WTC11 (cell line): Measurements from ENCODE around the gene RAB4A. TPM values are rescaled to one million over a fixed set of nuclear protein-coding genes. Genes with fewer than 3 reads are reported as not detected.

Experiments used
- ATAC-seq: fragments of 200-7000 bp; cut with Tn5 transposase; 2 replicates; pipeline ENCODE4 v1.10.0; 2021; ENCODE audit warnings: mild to moderate bottlenecking, moderate library complexity
- CTCF ChIA-PET: fragments of 300-600 bp; sonication (Branson Sonifier 250); formaldehyde crosslinking; loops from one replicate; lab custom pipeline; 2021; ENCODE audit warnings: antibody characterized with exemption; lab: Charles Lee
- POLR2A ChIA-PET: fragments of 350-600 bp; sonication (Branson Sonifier 250); formaldehyde crosslinking; loops from one replicate; lab custom pipeline; 2021; ENCODE audit warnings: antibody characterized with exemption; lab: Charles Lee
- DNase-seq: peaks from one replicate; pipeline ENCODE4 v3.0.0; 2021; ENCODE audit warnings: low spot score
- H3K27ac Mint-ChIP-seq: 2 replicates; pipeline ENCODE4 v1.8.0; 2021; ENCODE audit warnings: mixed read lengths
- H3K27me3 Mint-ChIP-seq: 2 replicates; pipeline ENCODE4 v1.8.0; 2021; ENCODE audit warnings: low read depth, mild to moderate bottlenecking, moderate library complexity, mixed read lengths
- H3K36me3 Mint-ChIP-seq: 2 replicates; pipeline ENCODE4 v1.8.0; 2021; ENCODE audit warnings: mixed read lengths
- H3K4me1 Mint-ChIP-seq: 2 replicates; pipeline ENCODE4 v1.8.0; 2022; ENCODE audit warnings: mixed read lengths
- H3K4me3 Mint-ChIP-seq: 2 replicates; pipeline ENCODE4 v1.8.0; 2021; ENCODE audit warnings: mild to moderate bottlenecking, moderate library complexity, mixed read lengths
- H3K9me3 Mint-ChIP-seq: 2 replicates; pipeline ENCODE4 v1.8.0; 2021; ENCODE audit warnings: mixed read lengths
- ATF1 ChIP-seq: sonication (generic); formaldehyde crosslinking; IDR thresholded peaks from 2 replicates; pipeline ENCODE4 v1.8.1; 2023; ENCODE audit warnings: mild to moderate bottlenecking, moderate library complexity, missing genetic modification reagents
- CBFB ChIP-seq: sonication (generic); formaldehyde crosslinking; IDR thresholded peaks from 2 replicates; pipeline ENCODE4 v1.8.1; 2022; ENCODE audit warnings: mild to moderate bottlenecking, low read depth, missing genetic modification reagents
- CDX4 ChIP-seq: fragments of 250-450 bp; sonication (Bioruptor Pico); IDR thresholded peaks from 2 replicates; pipeline ENCODE4 v1.9.0; 2021; ENCODE audit warnings: moderate library complexity, mild to moderate bottlenecking, inconsistent platforms, borderline replicate concordance
- CREB1 ChIP-seq: sonication (generic); formaldehyde crosslinking; IDR thresholded peaks from 2 replicates; pipeline ENCODE4 v1.8.0; 2023; ENCODE audit warnings: mild to moderate bottlenecking, missing genetic modification reagents
- CTCF ChIP-seq: fragments of 200-600 bp; IDR thresholded peaks from 2 replicates; pipeline ENCODE4 v1.8.0; 2022; ENCODE audit warnings: antibody characterized with exemption
- EMX1 ChIP-seq: fragments of 250-450 bp; sonication (Bioruptor Pico); IDR thresholded peaks from 2 replicates; pipeline ENCODE4 v1.8.0; 2021; ENCODE audit warnings: mild to moderate bottlenecking
- FOXJ3 ChIP-seq: sonication (generic); formaldehyde crosslinking; IDR thresholded peaks from 2 replicates; pipeline ENCODE4 v1.9.0; 2021; ENCODE audit warnings: missing genetic modification reagents, mild to moderate bottlenecking, borderline replicate concordance
- GABPB1 ChIP-seq: sonication (generic); formaldehyde crosslinking; IDR thresholded peaks from 2 replicates; pipeline ENCODE4 v1.8.1; 2023; ENCODE audit warnings: mild to moderate bottlenecking, missing genetic modification reagents
- IRF2 ChIP-seq: sonication (generic); formaldehyde crosslinking; IDR thresholded peaks from 2 replicates; pipeline ENCODE4 v1.8.0; 2022; ENCODE audit warnings: low read depth, missing genetic modification reagents, borderline replicate concordance
- KAT7 ChIP-seq: sonication (generic); formaldehyde crosslinking; IDR thresholded peaks from 2 replicates; pipeline ENCODE4 v1.8.1; 2023; ENCODE audit warnings: missing genetic modification reagents, mild to moderate bottlenecking, borderline replicate concordance
- MAX ChIP-seq: sonication (generic); formaldehyde crosslinking; IDR thresholded peaks from 2 replicates; pipeline ENCODE4 v1.8.0; 2022; ENCODE audit warnings: mild to moderate bottlenecking, missing genetic modification reagents
- NFATC4 ChIP-seq: fragments of 250-450 bp; sonication (Bioruptor Pico); IDR thresholded peaks from 2 replicates; pipeline ENCODE4 v1.9.0; 2021; ENCODE audit warnings: mild to moderate bottlenecking
- NFE2L1 ChIP-seq: sonication (generic); formaldehyde crosslinking; IDR thresholded peaks from 2 replicates; pipeline ENCODE4 v1.8.1; 2023; ENCODE audit warnings: missing genetic modification reagents
- PREB ChIP-seq: sonication (generic); formaldehyde crosslinking; IDR thresholded peaks from 2 replicates; pipeline ENCODE4 v1.8.1; 2022; ENCODE audit warnings: mild to moderate bottlenecking, missing genetic modification reagents, moderate library complexity, borderline replicate concordance
- SMAD3 ChIP-seq: sonication (generic); formaldehyde crosslinking; IDR thresholded peaks from 2 replicates; pipeline ENCODE4 v1.8.0; 2022; ENCODE audit warnings: missing genetic modification reagents, mild to moderate bottlenecking, borderline replicate concordance
- SMAD4 ChIP-seq: sonication (generic); formaldehyde crosslinking; IDR thresholded peaks from 2 replicates; pipeline ENCODE4 v1.8.0; 2022; ENCODE audit warnings: mild to moderate bottlenecking, missing genetic modification reagents
- TEAD4 ChIP-seq: sonication (generic); formaldehyde crosslinking; IDR thresholded peaks from 2 replicates; pipeline ENCODE4 v1.8.0; 2022; ENCODE audit warnings: mild to moderate bottlenecking, missing genetic modification reagents
- USF2 ChIP-seq: sonication (generic); formaldehyde crosslinking; IDR thresholded peaks from 2 replicates; pipeline ENCODE4 v1.8.1; 2023; ENCODE audit warnings: mild to moderate bottlenecking, missing genetic modification reagents, moderate library complexity
- ZNF219 ChIP-seq: sonication (generic); formaldehyde crosslinking; IDR thresholded peaks from 2 replicates; pipeline ENCODE4 v1.8.0; 2023; ENCODE audit warnings: missing genetic modification reagents, mild to moderate bottlenecking, borderline replicate concordance
- ZNF232 ChIP-seq: sonication (generic); formaldehyde crosslinking; IDR thresholded peaks from 2 replicates; pipeline ENCODE4 v1.8.0; 2022; ENCODE audit warnings: mild to moderate bottlenecking, missing genetic modification reagents
- ZNF263 ChIP-seq: sonication (generic); formaldehyde crosslinking; IDR thresholded peaks from 2 replicates; pipeline ENCODE4 v1.8.1; 2022; ENCODE audit warnings: low read depth, mild to moderate bottlenecking, moderate library complexity, missing genetic modification reagents
- ZNF317 ChIP-seq: sonication (generic); formaldehyde crosslinking; IDR thresholded peaks from 2 replicates; pipeline ENCODE4 v1.8.1; 2023; ENCODE audit warnings: low read depth, mild to moderate bottlenecking, moderate library complexity, missing genetic modification reagents, borderline replicate concordance
- ZNF396 ChIP-seq: fragments of 250-450 bp; sonication (Bioruptor Pico); IDR thresholded peaks from 2 replicates; pipeline ENCODE4 v1.8.0; 2021; ENCODE audit warnings: mild to moderate bottlenecking, moderate library complexity, borderline replicate concordance
- ZNF512 ChIP-seq: sonication (generic); formaldehyde crosslinking; IDR thresholded peaks from 2 replicates; pipeline ENCODE4 v1.8.1; 2022; ENCODE audit warnings: missing genetic modification reagents, borderline replicate concordance
- ZNF532 ChIP-seq: fragments of 250-450 bp; sonication (Bioruptor Pico); IDR thresholded peaks from 2 replicates; pipeline ENCODE4 v1.9.0; 2021; ENCODE audit warnings: mild to moderate bottlenecking, borderline replicate concordance
- total RNA-seq: library from RNA; stranded (reverse); gene quantifications from 3 replicates; pipeline ENCODE4 v1.2.3, GENCODE V29; 2021

RAB4A gene
- total RNA-seq, 1 experiment from 2014 or later: 67.9 TPM

- TF ChIP-seq MAX (CRISPR knock-in tag) (no peak), CREB1 (CRISPR knock-in tag) (no peak), ZNF396 (CRISPR knock-in tag) (no peak), KAT7 (CRISPR knock-in tag) (no peak), USF2 (CRISPR knock-in tag) (no peak), SMAD3 (CRISPR knock-in tag) (no peak), NFATC4 (no peak), PREB (CRISPR knock-in tag) (no peak), IRF2 (CRISPR knock-in tag) (no peak), ATF1 (CRISPR knock-in tag) (no peak), CBFB (CRISPR knock-in tag) (no peak)
- DNase-seq (no peak), ATAC-seq (no peak)
- Mint-ChIP-seq H3K4me1 (no peaks in the 10 kb centered on the region), H3K4me3 (no peak overlapping the region), H3K9me3 (no peaks in the 10 kb centered on the region), H3K27me3 (no peaks in the 10 kb centered on the region), H3K27ac (no peak overlapping the region), H3K36me3 (peaks cover 19% of the 10 kb centered on the region)
- ChIA-PET POLR2A (no interaction called here), CTCF (no interaction called here)
Observed at GRCh38 chr1:229303855-229304254, 32.9 kb downstream of the RAB4A start.

- POLR2A ChIA-PET: no interaction called here
- TF ChIP-seq CTCF: no peak
- no peak for TF ChIP-seq GABPB1 (CRISPR knock-in tag)
- TF ChIP-seq ZNF219 (CRISPR knock-in tag): no peak
- TF ChIP-seq ATF1 (CRISPR knock-in tag): no peak
- no peak for TF ChIP-seq NFATC4
- TF ChIP-seq ZNF532: no peak
- no peak for TF ChIP-seq KAT7 (CRISPR knock-in tag)
- no peak for TF ChIP-seq ZNF512
- no peak for TF ChIP-seq SMAD4 (CRISPR knock-in tag)
- TF ChIP-seq FOXJ3: no peak
- TF ChIP-seq ZNF232 (CRISPR knock-in tag): no peak
- TF ChIP-seq NFE2L1 (CRISPR knock-in tag): no peak
- TF ChIP-seq EMX1 (CRISPR knock-in tag): no peak
- no peak for TF ChIP-seq TEAD4
- no peak for TF ChIP-seq CDX4 (CRISPR knock-in tag)
- no peak for TF ChIP-seq ZNF263 (CRISPR knock-in tag)
- no peak for TF ChIP-seq ZNF317 (CRISPR knock-in tag)
- TF ChIP-seq, all 79 proteins: peak for 0
- no peaks in the 10 kb centered on the region for H3K9me3 Mint-ChIP-seq
Observed at GRCh38 chr1:229305392-229305791, 34.5 kb downstream of the RAB4A start.

More at GRCh38 chr1:229305392-229305791, 34.5 kb downstream of the RAB4A start:
- CTCF ChIA-PET: interaction anchor here (0.5 kb wide), 1 partner anchor 30 kb away, joined by 3 read pairs; no protein-coding TSS in a partner anchor
- no peaks in the 10 kb centered on the region for H3K4me1 Mint-ChIP-seq
- DNase-seq (no peak), ATAC-seq (no peak)
- H3K27me3 Mint-ChIP-seq: no peaks in the 10 kb centered on the region
- H3K4me3 Mint-ChIP-seq: no peak overlapping the region
- H3K36me3 Mint-ChIP-seq: peaks cover 6% of the 10 kb centered on the region; the same call in 1 of the 2 replicates
- H3K27ac Mint-ChIP-seq: no peak overlapping the region
